Thyroid gland (tissue), 4 donors: ENCODE results near the gene GPR15. TPM values are rescaled to one million over a fixed set of nuclear protein-coding genes. Genes with fewer than 3 reads are reported as not detected.

Experiments
- DNase-seq, 2 donors: peaks; one replicate each; pipeline ENCODE4 v3.0.0-alpha.2; 2019
- H3K27ac ChIP-seq, 3 donors: fragments of 200-600 bp; sonication (generic); 1 replicate in 2 of 3; 2 replicates in 1 of 3; pipeline ENCODE4 v1.5.1; 2016 to 2019; ENCODE audit warnings: mild to moderate bottlenecking in 1 of 3, moderate library complexity in 1 of 3
- H3K27me3 ChIP-seq: fragments of 200-600 bp; sonication (generic); one replicate; pipeline ENCODE4 v1.5.1; 2019
- H3K36me3 ChIP-seq, 2 donors: fragments of 200-600 bp; sonication (generic); one replicate each; pipeline ENCODE4 v1.5.1; 2016 to 2019
- H3K4me1 ChIP-seq, 2 donors: fragments of 200-600 bp; sonication (generic); one replicate each; pipeline ENCODE4 v1.5.1; 2017 to 2019
- H3K4me3 ChIP-seq, 3 donors: fragments of 200-600 bp; sonication (generic); replicated peaks in 1 of 3; 1 replicate in 2 of 3; 2 replicates in 1 of 3; pipeline ENCODE4 v1.5.1; 2016; ENCODE audit warnings: mild to moderate bottlenecking in 1 of 3
- H3K9me3 ChIP-seq: fragments of 200-600 bp; sonication (generic); one replicate; pipeline ENCODE4 v1.5.1; 2017
- POLR2A ChIP-seq, 2 donors: fragments of 450-650 bp; IDR thresholded peaks; one replicate each; pipeline ENCODE4 v1.6.1; 2017; ENCODE audit warnings: antibody characterized with exemption in 2 of 2, mild to moderate bottlenecking in 2 of 2, moderate library complexity in 1 of 2
- WGBS, 2 donors: methylation state at CpG; one replicate each; pipeline ENCODE4 v1.1.5; 2017; 5-methylcytosine and 5-hydroxymethylcytosine counted together
- intact Hi-C: fragments of 100-400 bp; cut with DNase I; formaldehyde crosslinking; loops from one replicate; pipeline ENCODE4 v1.15.1; 2023
- total RNA-seq, 4 donors: library from RNA; depleted of rRNA; stranded (reverse); fragments of >200 nt; gene quantifications; one replicate each; pipeline ENCODE4 v1.2.3, GENCODE V29; 2016
- TF ChIP-seq, protein P1 (sequence below), 6 experiments: fragments of 200-600 bp in 3 of 6; fragments of 450-650 bp in 3 of 6; sonication (generic) in 3 of 6; IDR thresholded peaks; one replicate each; pipeline ENCODE4 v1.5.1; 2016 to 2019; ENCODE audit warnings: antibody characterized with exemption in 6 of 6, mild to moderate bottlenecking in 2 of 6, inconsistent platforms in 1 of 6, moderate library complexity in 1 of 6

The GPR15 gene
- total RNA-seq, 4 donors from 2014 or later: not detected

DNA sequence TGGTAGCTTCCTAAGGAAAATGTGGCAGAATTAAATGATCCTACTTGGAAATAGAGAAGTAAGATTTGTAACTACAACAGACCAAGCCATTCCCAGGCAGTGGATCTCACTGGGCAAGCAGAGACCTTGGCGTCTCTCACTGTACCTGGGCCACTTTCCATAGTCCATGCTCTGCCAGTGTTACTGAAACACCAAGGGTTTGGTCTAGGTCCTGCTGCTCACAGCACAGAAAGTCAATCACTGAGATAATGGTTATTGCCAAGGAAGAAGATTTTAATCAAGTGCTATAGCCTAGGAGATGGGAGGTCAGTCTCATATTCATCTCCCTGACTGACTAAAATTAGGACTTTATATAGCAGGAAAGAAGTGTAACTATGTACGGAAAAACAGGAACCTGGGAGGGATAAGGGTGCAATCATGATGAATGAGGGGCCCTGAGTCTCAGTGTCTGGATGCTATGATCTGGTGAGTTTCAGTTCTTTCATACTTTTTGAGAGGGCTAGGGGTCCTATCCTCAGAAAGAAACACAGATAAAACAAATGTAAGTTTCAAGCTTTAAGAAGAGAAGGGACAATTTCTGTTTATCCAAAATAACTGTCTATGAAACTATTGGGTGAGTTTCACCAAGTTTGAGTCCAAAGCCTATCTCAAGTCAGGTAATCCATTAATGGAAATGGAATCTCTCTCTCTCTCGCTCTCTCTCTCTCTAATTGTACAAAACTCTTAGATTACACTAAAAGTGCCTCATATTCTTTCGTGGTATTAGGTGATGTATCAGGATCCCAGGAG lies 20.6 kb downstream of the GPR15 start:
- H3K9me3 ChIP-seq: no peaks in the 10 kb centered on the region
- no peak for DNase-seq
- no peak overlapping the region for H3K27ac ChIP-seq
- TF ChIP-seq, protein P1, sequence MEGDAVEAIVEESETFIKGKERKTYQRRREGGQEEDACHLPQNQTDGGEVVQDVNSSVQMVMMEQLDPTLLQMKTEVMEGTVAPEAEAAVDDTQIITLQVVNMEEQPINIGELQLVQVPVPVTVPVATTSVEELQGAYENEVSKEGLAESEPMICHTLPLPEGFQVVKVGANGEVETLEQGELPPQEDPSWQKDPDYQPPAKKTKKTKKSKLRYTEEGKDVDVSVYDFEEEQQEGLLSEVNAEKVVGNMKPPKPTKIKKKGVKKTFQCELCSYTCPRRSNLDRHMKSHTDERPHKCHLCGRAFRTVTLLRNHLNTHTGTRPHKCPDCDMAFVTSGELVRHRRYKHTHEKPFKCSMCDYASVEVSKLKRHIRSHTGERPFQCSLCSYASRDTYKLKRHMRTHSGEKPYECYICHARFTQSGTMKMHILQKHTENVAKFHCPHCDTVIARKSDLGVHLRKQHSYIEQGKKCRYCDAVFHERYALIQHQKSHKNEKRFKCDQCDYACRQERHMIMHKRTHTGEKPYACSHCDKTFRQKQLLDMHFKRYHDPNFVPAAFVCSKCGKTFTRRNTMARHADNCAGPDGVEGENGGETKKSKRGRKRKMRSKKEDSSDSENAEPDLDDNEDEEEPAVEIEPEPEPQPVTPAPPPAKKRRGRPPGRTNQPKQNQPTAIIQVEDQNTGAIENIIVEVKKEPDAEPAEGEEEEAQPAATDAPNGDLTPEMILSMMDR (IDR thresholded peaks at IDR 0.05): no peak
- no peak for TF ChIP-seq POLR2A (IDR thresholded peaks at IDR 0.05)
- 75 to 79% methylated on average over 4 of the region's 4 CpGs for WGBS, 2 donors
- no peaks in the 10 kb centered on the region for H3K27me3 ChIP-seq
- no peaks in the 10 kb centered on the region for H3K36me3 ChIP-seq
- intact Hi-C loops: no loop called here
- no peak overlapping the region for H3K4me3 ChIP-seq
- H3K4me1 ChIP-seq: no peaks in the 10 kb centered on the region

GRCh38 chr3:98553021-98553563 lies 21.3 kb downstream of the GPR15 start:
- no peaks in the 10 kb centered on the region for H3K27me3 ChIP-seq
- H3K36me3 ChIP-seq: no peaks in the 10 kb centered on the region
- H3K9me3 ChIP-seq: no peaks in the 10 kb centered on the region
- TF ChIP-seq POLR2A (IDR thresholded peaks at IDR 0.05): no peak
- TF ChIP-seq, protein P1 (IDR thresholded peaks at IDR 0.05): no peak
- no peak overlapping the region for H3K27ac ChIP-seq
- H3K4me3 ChIP-seq: no peak overlapping the region
- DNase-seq: no peak
- intact Hi-C loops: no loop called here
- WGBS, 2 donors: 57 to 60% methylated on average over 6 of the region's 6 CpGs
- no peaks in the 10 kb centered on the region for H3K4me1 ChIP-seq

- H3K9me3 ChIP-seq: no peaks in the 10 kb centered on the region
- TF ChIP-seq POLR2A (IDR thresholded peaks at IDR 0.05): no peak
- TF ChIP-seq, protein P1 (IDR thresholded peaks at IDR 0.05): no peak
- H3K4me3 ChIP-seq: no peak overlapping the region
- DNase-seq: no peak
- no peaks in the 10 kb centered on the region for H3K36me3 ChIP-seq
- H3K4me1 ChIP-seq: no peaks in the 10 kb centered on the region
- no peak overlapping the region for H3K27ac ChIP-seq
- intact Hi-C loops: no loop called here
- 82 to 85% methylated on average over 2 of the region's 2 CpGs for WGBS, 2 donors
- no peaks in the 10 kb centered on the region for H3K27me3 ChIP-seq
Measured at GRCh38 chr3:98553753-98554152, 22.0 kb downstream of the GPR15 start.

GRCh38 chr3:98554580-98554979 lies 22.8 kb downstream of the GPR15 start:
- H3K4me1 ChIP-seq: no peaks in the 10 kb centered on the region
- no peaks in the 10 kb centered on the region for H3K9me3 ChIP-seq
- DNase-seq: no peak
- intact Hi-C loops: no loop called here
- no peak for TF ChIP-seq POLR2A (IDR thresholded peaks at IDR 0.05)
- TF ChIP-seq, protein P1 (IDR thresholded peaks at IDR 0.05): no peak
- no peak overlapping the region for H3K4me3 ChIP-seq
- H3K27ac ChIP-seq: no peak overlapping the region
- no peaks in the 10 kb centered on the region for H3K36me3 ChIP-seq
- H3K27me3 ChIP-seq: no peaks in the 10 kb centered on the region
- 85 to 87% methylated on average over 2 of the region's 2 CpGs for WGBS, 2 donors

DNA sequence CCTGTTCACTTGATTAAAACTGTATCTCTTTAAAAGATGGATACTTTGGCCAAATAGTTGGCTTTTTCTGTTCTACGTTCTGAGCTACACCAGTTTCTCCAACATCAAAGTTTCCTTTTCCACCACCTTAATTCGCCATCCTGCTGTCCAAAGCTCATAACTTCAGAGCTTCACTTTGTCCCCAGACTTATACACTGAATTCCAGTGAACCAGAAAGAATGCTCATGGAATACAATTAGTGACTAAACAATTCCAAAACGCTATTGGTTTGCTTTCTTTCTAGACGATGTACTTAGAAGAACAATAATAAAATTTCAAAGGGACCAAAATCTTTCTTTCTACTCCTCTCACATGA lies 23.2 kb downstream of the GPR15 start:
- intact Hi-C loops: no loop called here
- no peak for DNase-seq
- TF ChIP-seq, protein P1 (IDR thresholded peaks at IDR 0.05): no peak
- no peak for TF ChIP-seq POLR2A (IDR thresholded peaks at IDR 0.05)
- H3K27ac ChIP-seq: no peak overlapping the region
- H3K4me1 ChIP-seq: no peaks in the 10 kb centered on the region
- 63 to 66% methylated on average over 4 of the region's 4 CpGs for WGBS, 2 donors
- H3K27me3 ChIP-seq: no peaks in the 10 kb centered on the region
- no peaks in the 10 kb centered on the region for H3K36me3 ChIP-seq
- H3K4me3 ChIP-seq: no peak overlapping the region
- no peaks in the 10 kb centered on the region for H3K9me3 ChIP-seq
